HepG2 (cell line): ENCODE results near the gene EMB. TPM values are rescaled to one million over a fixed set of nuclear protein-coding genes. Genes with fewer than 3 reads are reported as not detected.
"Not testable (repeated sequence)": the region's sequence is repeated elsewhere in the genome, so short reads cannot be mapped to it uniquely, and the experiment has no call there.

ENCODE experiments used
- ATAC-seq: fragments of 200-7000 bp; cut with Tn5 transposase; 3 replicates; pipeline ENCODE4 v1.9.1; 2020; ENCODE audit warnings: mild to moderate bottlenecking, moderate library complexity
- BruUV-seq: library from RNA; stranded (reverse); fragments of 400-500 nt; replicated peaks from 2 replicates; lab custom pipeline; 2021; lab: Mats Ljungman, UMichigan
- CTCF ChIA-PET: fragments of 300-600 bp; formaldehyde crosslinking; extraction: SDS; loops from one replicate; lab custom pipeline; 2021; ENCODE audit warnings: low total read pairs, inconsistent platforms, low intra/inter-chr PET ratio; lab: Yijun Ruan, JAX
- POLR2A ChIA-PET: fragments of 350-600 bp; sonication (Branson Sonifier 250); formaldehyde crosslinking; loops from one replicate; lab custom pipeline; 2020; ENCODE audit warnings: antibody characterized with exemption, inconsistent platforms; lab: Yijun Ruan, JAX
- DNase-seq: peaks from one replicate; pipeline ENCODE4 v3.0.0-alpha.2; 2015; ENCODE audit warnings: low spot score
- FAIRE-seq: peaks from 3 replicates; lab custom pipeline; 2011; peaks lifted over from hg19 to GRCh38; lab: Jason Lieb, UNC
- H2AFZ ChIP-seq: one replicate; pipeline ENCODE4 v1.6.1; 2011; ENCODE audit warnings: low read length, inconsistent platforms
- H3K27ac ChIP-seq: fragments of 300-600 bp; 3 replicates; pipeline ENCODE4 v1.8.0; 2011; ENCODE audit warnings: mixed run types, mild to moderate bottlenecking, mixed read lengths, low read length, inconsistent platforms; ENCODE audit not compliant: insufficient read depth; ENCODE audit errors: extremely low read length
- H3K27me3 ChIP-seq, 2 experiments: fragments of 200-600 bp in 1 of 2; 2 replicates in 1 of 2; 3 replicates in 1 of 2; pipeline versions ENCODE4 v1.6.0 to v1.8.0; 2011; ENCODE audit warnings: low read length in 2 of 2, mild to moderate bottlenecking in 2 of 2, moderate library complexity in 2 of 2, inconsistent platforms in 1 of 2; ENCODE audit not compliant: insufficient read depth in 2 of 2, control insufficient read depth in 1 of 2
- H3K36me3 ChIP-seq, 2 experiments: fragments of 200-600 bp in 1 of 2; replicated peaks in 1 of 2; 2 replicates in 1 of 2; 3 replicates in 1 of 2; pipeline versions ENCODE4 v1.5.1 to v1.8.0; 2011; ENCODE audit warnings: low read length in 2 of 2, inconsistent platforms in 1 of 2; ENCODE audit not compliant: insufficient read depth in 2 of 2, control insufficient read depth in 1 of 2
- H3K4me1 ChIP-seq: 2 replicates; pipeline ENCODE4 v1.5.1; 2012; ENCODE audit warnings: low read length, inconsistent platforms; ENCODE audit not compliant: insufficient read depth
- H3K4me2 ChIP-seq: 2 replicates; pipeline ENCODE4 v1.6.0; 2011; ENCODE audit warnings: low read depth, low read length, inconsistent platforms
- H3K4me3 ChIP-seq, 3 experiments: fragments of 200-600 bp in 1 of 3; sonication (generic), shearing (Covaris generic) in 1 of 3; replicated peaks in 1 of 3; 2 replicates each; pipeline ENCODE4 v1.5.1; 2011 to 2016; ENCODE audit warnings: low read length in 3 of 3, inconsistent platforms in 2 of 3, low read depth in 2 of 3, mild to moderate bottlenecking in 2 of 3, control low read depth in 1 of 3, mixed read lengths in 1 of 3; ENCODE audit not compliant: insufficient read depth in 1 of 3
- H3K79me2 ChIP-seq: one replicate; pipeline ENCODE4 v1.6.1; 2011; ENCODE audit warnings: low read length, inconsistent platforms; ENCODE audit not compliant: insufficient read depth
- H3K9ac ChIP-seq: 2 replicates; pipeline ENCODE4 v1.6.0; 2011; ENCODE audit warnings: mild to moderate bottlenecking, low read depth, low read length, inconsistent platforms; ENCODE audit not compliant: insufficient read depth
- H3K9me3 ChIP-seq: 2 replicates; pipeline ENCODE4 v1.5.1; 2012; ENCODE audit warnings: mild to moderate bottlenecking, low read length
- H4K20me1 ChIP-seq: 2 replicates; pipeline ENCODE4 v1.6.0; 2011; ENCODE audit warnings: inconsistent platforms, mild to moderate bottlenecking, low read length, moderate library complexity; ENCODE audit not compliant: insufficient read depth
- FOSL1 ChIP-seq: sonication (generic); formaldehyde crosslinking; IDR thresholded peaks from 2 replicates; pipeline ENCODE4 v1.9.0; 2021; ENCODE audit warnings: missing genetic modification reagents, borderline replicate concordance
- GFI1 ChIP-seq: sonication (generic); formaldehyde crosslinking; IDR thresholded peaks from 2 replicates; pipeline ENCODE4 v1.5.0; 2020; ENCODE audit warnings: missing genetic modification reagents, mild to moderate bottlenecking, borderline replicate concordance
- KDM4B ChIP-seq: sonication (generic); formaldehyde crosslinking; IDR thresholded peaks from 2 replicates; pipeline ENCODE4 v1.4.0; 2020; ENCODE audit warnings: missing genetic modification reagents
- MTF2 ChIP-seq: sonication (generic); formaldehyde crosslinking; IDR thresholded peaks from 2 replicates; pipeline ENCODE4 v1.5.0; 2020; ENCODE audit warnings: missing genetic modification reagents, borderline replicate concordance
- ZNF234 ChIP-seq: sonication (generic); formaldehyde crosslinking; conservative IDR thresholded peaks from 2 replicates; pipeline ENCODE4 v1.5.1; 2020; ENCODE audit warnings: mild to moderate bottlenecking, missing genetic modification reagents
- ZNF552 ChIP-seq: sonication (generic); formaldehyde crosslinking; IDR thresholded peaks from 2 replicates; pipeline ENCODE4 v1.9.0; 2022; ENCODE audit warnings: missing genetic modification reagents, mild to moderate bottlenecking, borderline replicate concordance
- ZNF713 ChIP-seq: sonication (generic); formaldehyde crosslinking; IDR thresholded peaks from 2 replicates; pipeline ENCODE4 v1.4.0; 2020; ENCODE audit warnings: mild to moderate bottlenecking, missing genetic modification reagents
- ZNF816 ChIP-seq: sonication (generic); formaldehyde crosslinking; IDR thresholded peaks from 2 replicates; pipeline ENCODE4 v1.8.0; 2022; ENCODE audit warnings: missing genetic modification reagents, mild to moderate bottlenecking, borderline replicate concordance
- ZSCAN9 ChIP-seq: IDR thresholded peaks from 2 replicates; pipeline ENCODE4 v1.6.1; 2016; ENCODE audit warnings: borderline replicate concordance
- WGBS: methylation state at CpG from one replicate; pipeline ENCODE4 v1.1.6; 2017; ENCODE audit warnings: low lambda C conversion rate; 5-methylcytosine and 5-hydroxymethylcytosine counted together
- in situ Hi-C: cut with HindIII; loops from 2 replicates; pipeline ENCODE4 v1.10.0; 2017; ENCODE audit warnings: low pct_unique_long_range_greater_than_20kb; ENCODE audit not compliant: extremely low pct_ligation_motif_present
- intact Hi-C: fragments of 100-400 bp; cut with micrococcal nuclease; formaldehyde crosslinking; loops from one replicate; pipeline ENCODE4 v1.10.0; 2022; ENCODE audit not compliant: unreplicated experiment
- polyA plus RNA-seq, 8 experiments: library from polyadenylated mRNA; depleted of rRNA in 3 of 8; stranded (reverse) in 7 of 8; unstranded in 1 of 8; fragments of >200 nt; fragmentation: Illumina TruSeq in 4 of 8; extraction: Trizol in 4 of 8; gene quantifications; 2 replicates each; pipeline versions ENCODE4 v1.2.1 to v1.2.3, GENCODE V29; 2011 to 2016; ENCODE audit warnings: low read depth in 4 of 8, missing spikeins in 1 of 8, mixed read lengths in 1 of 8; ENCODE audit not compliant: insufficient read depth in 1 of 8
- total RNA-seq, 5 experiments: library from RNA; depleted of rRNA; stranded (reverse); fragments of >200 nt; fragmentation: Illumina TruSeq; extraction: Trizol; gene quantifications; 2 replicates each; pipeline ENCODE4 v1.2.3, GENCODE V29; 2016; ENCODE audit warnings: low read depth in 1 of 5
- TF ChIP-seq, protein P1 (sequence below): sonication (generic); formaldehyde crosslinking; IDR thresholded peaks from 2 replicates; pipeline ENCODE4 v1.5.0; 2020; ENCODE audit warnings: mild to moderate bottlenecking, low read depth, missing genetic modification reagents, borderline replicate concordance
- TF ChIP-seq, protein P2 (sequence below): sonication (generic); formaldehyde crosslinking; IDR thresholded peaks from 2 replicates; pipeline ENCODE4 v1.4.0; 2020; ENCODE audit warnings: missing genetic modification reagents

The EMB gene
- total and polyA plus RNA-seq, 2 of the 13 experiments (the other 11 are each of a cell fraction or from before 2014, with no cell fraction given) = 0.01 TPM; not detected in 1

DNA sequence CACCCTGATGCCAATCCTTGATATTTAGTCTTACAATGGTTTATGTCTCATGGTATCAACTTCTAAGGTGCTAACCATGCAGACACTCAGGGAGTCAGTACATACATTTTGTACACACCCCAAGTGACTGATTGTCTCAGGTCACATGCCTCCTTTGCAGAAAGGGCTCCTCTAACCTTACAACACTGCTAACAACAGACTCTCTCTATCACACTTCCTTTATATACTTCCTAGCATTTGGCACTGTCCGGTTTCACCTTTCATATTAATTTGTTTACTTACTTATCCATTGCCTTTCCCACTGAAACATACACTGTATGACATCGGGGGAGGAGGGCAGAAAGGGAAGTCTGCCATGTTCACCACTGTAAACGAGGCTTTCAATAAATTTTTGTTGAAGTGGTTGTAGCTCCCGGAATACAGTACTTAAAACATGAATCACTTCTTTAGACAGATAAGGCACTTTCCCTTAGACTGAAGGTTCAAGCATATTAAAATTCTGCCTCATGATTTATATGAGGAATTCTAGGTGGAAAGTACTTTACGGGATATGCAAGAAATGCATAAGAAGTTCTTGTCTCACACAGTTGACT, 20.6 kb downstream of the EMB start:
- intact Hi-C loops = no loop called here
- no peaks in the 10 kb centered on the region for H3K79me2 ChIP-seq
- no peaks in the 10 kb centered on the region for H3K4me1 ChIP-seq
- DNase-seq (no peak), FAIRE-seq (no peak), ATAC-seq (no peak)
- POLR2A ChIA-PET = no interaction called here
- H2AFZ ChIP-seq = no peak overlapping the region
- no peak overlapping the region for H3K9ac ChIP-seq
- in situ Hi-C loops = no loop called here
- no peaks in the 10 kb centered on the region for H3K36me3 ChIP-seq
- CTCF ChIA-PET = no interaction called here
- TF ChIP-seq MTF2 (CRISPR knock-in tag) = no peak
- no peak for TF ChIP-seq ZNF552 (CRISPR knock-in tag)
- no peak for TF ChIP-seq FOSL1
- TF ChIP-seq ZSCAN9 (CRISPR knock-in tag) = no peak
- TF ChIP-seq, protein P1, sequence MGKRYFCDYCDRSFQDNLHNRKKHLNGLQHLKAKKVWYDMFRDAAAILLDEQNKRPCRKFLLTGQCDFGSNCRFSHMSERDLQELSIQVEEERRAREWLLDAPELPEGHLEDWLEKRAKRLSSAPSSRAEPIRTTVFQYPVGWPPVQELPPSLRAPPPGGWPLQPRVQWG (CRISPR knock-in tag) = no peak
- TF ChIP-seq, protein P2, sequence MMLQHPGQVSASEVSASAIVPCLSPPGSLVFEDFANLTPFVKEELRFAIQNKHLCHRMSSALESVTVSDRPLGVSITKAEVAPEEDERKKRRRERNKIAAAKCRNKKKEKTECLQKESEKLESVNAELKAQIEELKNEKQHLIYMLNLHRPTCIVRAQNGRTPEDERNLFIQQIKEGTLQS (CRISPR knock-in tag) = no peak
- TF ChIP-seq ZNF816 = no peak
- TF ChIP-seq ZNF713 (CRISPR knock-in tag) = no peak
- TF ChIP-seq GFI1 = no peak
- no peak for TF ChIP-seq KDM4B (CRISPR knock-in tag)
- no peak for TF ChIP-seq ZNF234
- no peaks in the 10 kb centered on the region for H4K20me1 ChIP-seq
- BruUV-seq = no TSS peak
- no peak overlapping the region for H3K4me3 ChIP-seq
- no peak overlapping the region for H3K27ac ChIP-seq
- 7% methylated on average over 5 of the region's 5 CpGs for WGBS
- H3K4me2 ChIP-seq = no peak overlapping the region
- H3K9me3 ChIP-seq = peaks cover 24% of the 10 kb centered on the region
- no peaks in the 10 kb centered on the region for H3K27me3 ChIP-seq

DNA sequence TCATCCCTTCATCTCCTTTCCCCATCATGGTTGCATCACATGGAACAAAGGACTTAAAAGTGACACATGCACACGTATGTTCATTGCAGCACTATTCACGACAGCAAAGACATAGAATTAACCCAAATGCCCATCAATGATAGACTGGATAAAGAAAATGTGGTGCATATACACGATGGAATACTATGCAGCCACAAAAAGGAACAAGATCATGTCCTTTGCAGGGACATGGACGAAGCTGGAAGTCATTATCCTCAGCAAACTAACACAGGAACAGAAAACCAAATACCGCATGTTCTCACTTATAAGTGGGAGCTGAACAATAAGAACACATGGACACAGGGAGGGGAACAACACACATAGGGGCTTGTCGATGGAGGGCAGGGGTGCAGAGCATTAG, 21.4 kb downstream of the EMB start:
- in situ Hi-C loops, ATAC-seq, H4K20me1 ChIP-seq, H3K79me2 ChIP-seq, H3K4me3 ChIP-seq, BruUV-seq, FAIRE-seq, CTCF ChIA-PET, H3K4me1 ChIP-seq, DNase-seq, H3K27ac ChIP-seq, POLR2A ChIA-PET, H2AFZ ChIP-seq, intact Hi-C loops, H3K27me3 ChIP-seq, H3K9ac ChIP-seq, H3K4me2 ChIP-seq, H3K36me3 ChIP-seq: not testable (repeated sequence)
- peaks cover 30% of the 10 kb centered on the region for H3K9me3 ChIP-seq
- WGBS = under 1% methylated on average over 6 of the region's 6 CpGs

- H4K20me1 ChIP-seq, H2AFZ ChIP-seq, FAIRE-seq, H3K79me2 ChIP-seq, H3K27ac ChIP-seq, ATAC-seq, H3K9ac ChIP-seq, H3K36me3 ChIP-seq, BruUV-seq, H3K27me3 ChIP-seq, H3K4me2 ChIP-seq, H3K4me1 ChIP-seq, CTCF ChIA-PET, POLR2A ChIA-PET, H3K4me3 ChIP-seq, in situ Hi-C loops, intact Hi-C loops, DNase-seq: not testable (repeated sequence)
- peaks cover 36% of the 10 kb centered on the region for H3K9me3 ChIP-seq
- 18% methylated on average over 3 of the region's 3 CpGs for WGBS
These were observed 24.5 kb downstream of the EMB start for GRCh38 chr5:50416637-50417036.
